Keratinocyte (primary cell): ENCODE data around the gene PADI1.

Source experiments
- CTCF ChIP-seq, 3 experiments: IDR thresholded peaks in 1 of 3; conservative IDR thresholded peaks in 1 of 3; optimal IDR thresholded peaks in 1 of 3; 2 replicates in 2 of 3; 3 replicates in 1 of 3; pipeline versions ENCODE3 to v1.5.1; 2011; ENCODE audit warnings: low read length in 3 of 3, mild to moderate bottlenecking in 3 of 3, moderate library complexity in 2 of 3, control low read depth in 1 of 3, inconsistent platforms in 1 of 3; ENCODE audit not compliant: insufficient read depth in 2 of 3; ENCODE audit errors: extremely low read depth in 1 of 3
- EZH2 ChIP-seq: IDR thresholded peaks from one replicate; pipeline ENCODE4 v1.6.1; 2012; ENCODE audit warnings: inconsistent platforms, mild to moderate bottlenecking, low read length, moderate library complexity

DNA sequence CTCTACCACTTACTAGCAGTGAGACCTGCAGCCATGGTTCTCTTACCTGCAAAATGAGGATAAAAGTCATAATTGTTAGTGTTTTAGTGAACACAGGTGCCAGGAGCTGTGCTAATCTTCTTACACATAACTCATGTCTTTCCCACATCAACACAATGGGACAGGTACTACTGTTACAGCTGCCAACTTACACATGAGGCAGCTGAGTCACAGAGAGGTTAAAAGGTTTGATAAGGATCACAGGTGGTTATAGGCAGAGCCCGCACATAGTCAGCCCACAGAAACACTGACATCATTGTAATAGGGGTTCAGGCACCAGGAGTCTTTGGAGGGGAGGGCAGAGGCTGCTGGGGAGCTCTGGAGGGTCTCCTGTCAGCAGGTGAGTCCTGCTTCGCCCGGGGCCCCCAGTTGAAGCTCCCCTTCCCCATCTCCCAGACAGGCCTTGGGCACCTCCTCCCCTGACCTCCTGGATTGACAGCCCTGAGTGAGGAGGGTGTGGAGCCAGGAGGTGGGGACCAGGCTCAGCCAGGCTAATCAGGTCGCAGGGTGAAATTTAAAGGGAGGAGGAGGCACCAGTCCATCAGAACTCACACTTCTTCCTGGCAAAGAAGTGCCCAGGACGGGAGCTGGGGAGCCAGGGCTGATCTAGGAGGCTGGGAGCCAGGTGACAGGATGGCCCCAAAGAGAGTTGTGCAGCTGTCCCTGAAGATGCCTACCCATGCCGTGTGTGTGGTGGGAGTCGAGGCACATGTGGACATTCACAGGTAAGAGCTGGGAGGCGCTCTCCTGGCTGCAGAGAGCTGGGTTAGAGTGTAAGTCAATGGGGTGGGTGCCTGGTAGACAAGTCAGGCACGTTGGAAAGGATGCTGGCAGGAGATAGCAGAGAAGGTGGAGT, at the start of gene PADI1:
- TF ChIP-seq CTCF (optimal IDR thresholded peaks at IDR 0.05 in 1 of 3, IDR thresholded peaks at IDR 0.05 in 1 of 3, conservative IDR thresholded peaks at IDR 0.05 in 1 of 3; ENCODE audit: extremely low read depth in 1 of 3, insufficient read depth in 2 of 3, low read length in 3 of 3) = peak in 1 of 3 experiments; percentile 9
- no peak for TF ChIP-seq EZH2
